Measurements from ENCODE around the gene DSC3. TPM values are rescaled to one million over a fixed set of nuclear protein-coding genes. Genes with fewer than 3 reads are reported as not detected.

The DSC3 gene
- total and polyA plus RNA-seq, 2 donors (not counting 3 experiments of a cell fraction or from before 2014, with no cell fraction given): 0.04 to 0.18 TPM

- intact Hi-C loops (cut with micrococcal nuclease) (no loop called here), dilution Hi-C loops (cut with MboI; ENCODE audit: extremely low pct_ligation_motif_present, low sequenced_read_pairs) (no loop called here)
- ChIA-PET CTCF (no interaction called here), POLR2A (no interaction called here)
- H4K20me1 ChIP-seq (replicated peaks; ENCODE audit: control insufficient read depth, extremely low read depth, insufficient read depth, low read length): no peaks in the 10 kb centered on the region
- H3K27ac ChIP-seq (ENCODE audit: insufficient read depth, low read depth, low read length): no peak overlapping the region
- no peaks in the 10 kb centered on the region for H3K79me2 ChIP-seq (ENCODE audit: control insufficient read depth, insufficient read depth, low read length)
- no peaks in the 10 kb centered on the region for H3K9me1 ChIP-seq (replicated peaks; ENCODE audit: control insufficient read depth, extremely low read depth, insufficient read depth, low read length)
- H3K4me2 ChIP-seq (ENCODE audit: insufficient read depth, low read length): no peak overlapping the region
- no peaks in the 10 kb centered on the region for H3K4me1 ChIP-seq (ENCODE audit: control insufficient read depth, extremely low read depth, insufficient read depth, low read length)
- no TSS peak for BruUV-seq (replicated peaks)
- DNase-seq (ENCODE audit: low read depth, low spot score): no peak
- no peak overlapping the region for H3K4me3 ChIP-seq (replicated peaks in 1 of 3; ENCODE audit: insufficient read depth in 1 of 3, low read depth in 1 of 3, low read length in 3 of 3)
- no peak overlapping the region for H3K9ac ChIP-seq (replicated peaks; ENCODE audit: extremely low read depth, insufficient read depth, low read length)
- H3K36me3 ChIP-seq (ENCODE audit: control insufficient read depth in 2 of 2, extremely low read depth in 1 of 2, insufficient read depth in 2 of 2, low read length in 2 of 2): no peaks in the 10 kb centered on the region
- FAIRE-seq: no peak
- H3K9me3 ChIP-seq (replicated peaks; ENCODE audit: control insufficient read depth, insufficient read depth, low read length): no peaks in the 10 kb centered on the region
- H3K27me3 ChIP-seq (ENCODE audit: control insufficient read depth in 2 of 2, insufficient read depth in 2 of 2, low read length in 2 of 2): no peaks in the 10 kb centered on the region
- TF ChIP-seq POLR2A (IDR thresholded peaks at IDR 0.05; ENCODE audit: low read depth, low read length): no peak
- no peak for TF ChIP-seq CTCF (IDR thresholded peaks at IDR 0.05; ENCODE audit: extremely low read depth in 1 of 2, insufficient read depth in 1 of 2, low read depth in 1 of 2, low read length in 2 of 2)
- TF ChIP-seq EZH2 (IDR thresholded peaks at IDR 0.05; ENCODE audit: borderline replicate concordance, low read depth, low read length, severe bottlenecking): no peak
- no peak for TF ChIP-seq POLR2AphosphoS5 (IDR thresholded peaks at IDR 0.05; ENCODE audit: insufficient read depth, low read depth, low read length)
- TF ChIP-seq GATA2 (IDR thresholded peaks at IDR 0.05; ENCODE audit: insufficient read depth, insufficient read length, low read depth, low read length): no peak
- no peak for TF ChIP-seq FOS (IDR thresholded peaks at IDR 0.05; ENCODE audit: borderline replicate concordance, insufficient read depth, low read length)
- no peak for TF ChIP-seq MYC (IDR thresholded peaks at IDR 0.05; ENCODE audit: low read depth, low read length)
- TF ChIP-seq JUN (IDR thresholded peaks at IDR 0.05; ENCODE audit: borderline replicate concordance, insufficient read depth, insufficient read length, low read depth): no peak
- no peak for TF ChIP-seq MAX (IDR thresholded peaks at IDR 0.05; ENCODE audit: insufficient read depth, insufficient read length)
- H2AFZ ChIP-seq (ENCODE audit: low read depth, low read length): no peak overlapping the region
Measured at GRCh38 chr18:31070206-31070605, 27.7 kb upstream of the DSC3 start.
